DMS153 treated with DMSO at 0.1 percent for 48 hours (cell line): Measurements from ENCODE around the gene NAP1L3.
A peak's percentile ranks its signal among the peaks of the same experiment; 100 is the strongest.

ENCODE experiments used
- DNase-seq: peaks from one replicate; lab custom pipeline; 2025; ENCODE audit not compliant: unreplicated experiment; lab: John Stamatoyannopoulos, UW

Gene NAP1L3

DNA sequence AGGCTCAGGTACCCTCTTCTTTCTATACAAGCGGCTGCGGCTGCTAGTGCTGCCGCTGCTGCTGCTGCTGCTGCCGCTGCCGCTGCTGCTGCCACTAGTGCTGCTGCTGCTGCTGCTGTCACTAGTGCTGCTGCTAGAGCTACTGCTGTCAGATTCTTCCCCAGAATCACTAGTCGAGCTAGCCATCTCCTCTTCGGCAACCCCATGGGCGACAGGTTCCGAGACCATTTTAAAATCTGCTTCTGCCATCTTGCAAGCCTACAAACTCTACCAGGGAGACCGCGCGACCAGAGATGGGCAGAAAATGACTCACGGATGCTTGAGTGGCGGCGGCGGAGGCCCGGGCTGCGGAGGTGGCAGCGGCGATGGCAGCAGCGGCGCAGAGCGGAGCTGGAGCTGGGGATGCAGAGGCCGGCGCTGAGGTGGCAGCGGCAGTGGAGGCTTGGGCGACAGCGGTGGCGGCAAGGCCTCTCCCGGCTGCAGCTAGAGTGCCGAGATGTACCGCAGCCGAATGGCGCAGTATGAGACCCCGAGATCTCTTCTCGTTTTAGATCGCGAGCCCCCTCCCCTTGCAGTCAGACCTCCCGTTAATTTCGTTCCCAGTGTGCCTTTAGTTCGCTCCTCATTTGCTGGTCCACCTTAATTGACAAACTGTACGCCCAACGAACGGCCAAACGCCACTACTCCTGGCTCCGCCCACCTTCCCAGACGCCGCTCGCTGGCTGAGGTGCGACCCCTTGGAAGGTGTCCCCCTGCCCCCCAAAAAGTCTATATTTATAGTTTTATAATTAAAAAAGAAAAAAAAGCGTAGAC, at the start of gene NAP1L3:
Gene NAP1L3, minus strand, starts transcription at position 523 of the 813 bp plus-strand sequence. Its CDS starts 274 bp downstream, at position 249.
- peak; percentile 13 for DNase-seq

DNA sequence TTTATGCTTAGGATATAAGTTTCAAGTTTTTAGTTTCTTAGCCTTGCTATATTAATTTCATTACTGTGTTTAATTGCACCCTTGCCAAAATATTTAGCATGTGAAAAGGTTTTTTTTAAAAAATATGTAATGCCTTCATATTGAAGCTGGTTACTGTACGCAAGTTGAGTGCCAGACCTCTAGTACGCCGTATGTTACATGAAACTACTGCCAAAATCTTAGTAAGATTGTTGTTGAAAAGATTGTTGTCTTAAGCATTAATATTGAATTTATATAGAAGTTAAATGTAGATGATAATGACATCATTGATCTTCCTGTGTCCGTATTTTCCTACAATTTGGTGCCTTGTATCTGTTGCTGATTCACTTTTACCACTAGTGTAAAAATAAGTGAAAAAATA, 37.7 kb upstream of the NAP1L3 start:
- no peak for DNase-seq

GRCh38 chrX:93703701-93704100, 30.3 kb upstream of the NAP1L3 start:
- no peak for DNase-seq

- no peak for DNase-seq
These were observed 22.6 kb upstream of the NAP1L3 start for GRCh38 chrX:93695981-93696380.

GRCh38 chrX:93673869-93674271, 492 bp upstream of the NAP1L3 start, which contains the start of gene FAM133A:
TSS of gene FAM133A (plus strand) at chrX:93674206. CDS start at chrX:93709420, 35,214 bp downstream.
- DNase-seq, result no peak

DNA sequence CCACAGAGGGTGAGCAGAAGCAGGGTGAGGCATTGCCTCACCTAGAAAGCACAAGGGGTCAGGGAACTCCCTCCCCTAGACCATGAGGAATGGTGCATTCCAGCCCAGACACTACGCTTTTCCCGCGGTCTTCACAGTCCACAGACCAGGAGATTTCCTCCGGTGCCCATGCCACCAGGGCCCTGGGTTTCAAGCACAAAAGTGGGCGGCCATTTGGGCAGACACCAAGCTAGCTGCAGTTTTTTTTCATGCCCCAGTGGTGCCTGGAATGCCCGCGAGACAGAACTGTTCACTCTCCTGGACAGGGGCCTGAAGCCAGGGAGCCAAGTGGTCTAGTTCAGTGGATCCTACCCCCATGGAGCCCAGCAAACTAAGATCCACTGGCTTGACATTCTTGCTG, 12.8 kb downstream of the NAP1L3 start:
- no peak for DNase-seq

GRCh38 chrX:93649381-93649780, 24.0 kb downstream of the NAP1L3 start:
- DNase-seq, result no peak

- DNase-seq, result no peak
These were observed 35.8 kb downstream of the NAP1L3 start for GRCh38 chrX:93637591-93637990.
